DMS 273 (cell line): ENCODE data around the gene AGAP1.
A peak's percentile ranks its signal among the peaks of the same experiment; 100 is the strongest.

Experiments used
- DNase-seq: peaks from one replicate; lab custom pipeline; 2025; ENCODE audit not compliant: unreplicated experiment; lab: John Stamatoyannopoulos, UW

AGAP1 gene

GRCh38 chr2:235605312-235606003, 111.6 kb downstream of the AGAP1 start:
- peak; percentile 93 for DNase-seq

GRCh38 chr2:235606004-235606715, 112.3 kb downstream of the AGAP1 start:
- no peak for DNase-seq

GRCh38 chr2:235607546-235608199, 113.8 kb downstream of the AGAP1 start:
- no peak for DNase-seq

- no peak for DNase-seq
These were observed 114.5 kb downstream of the AGAP1 start for GRCh38 chr2:235608200-235608887.

GRCh38 chr2:235609321-235609720, 115.5 kb downstream of the AGAP1 start:
- no peak for DNase-seq

- DNase-seq: no peak
These were observed 115.9 kb downstream of the AGAP1 start for GRCh38 chr2:235609746-235610145.

GRCh38 chr2:235610696-235611257, 116.9 kb downstream of the AGAP1 start:
- DNase-seq: no peak

GRCh38 chr2:235611349-235611748, 117.5 kb downstream of the AGAP1 start:
- peak; percentile 91 for DNase-seq

GRCh38 chr2:235611756-235612155, 117.9 kb downstream of the AGAP1 start:
- peak; percentile 82 for DNase-seq

- DNase-seq: peak; percentile 64
These were observed 118.5 kb downstream of the AGAP1 start for GRCh38 chr2:235612181-235612950.

GRCh38 chr2:235613649-235614048, 119.8 kb downstream of the AGAP1 start:
- peak; percentile 70 for DNase-seq

GRCh38 chr2:235614176-235614860, 120.5 kb downstream of the AGAP1 start:
- peak; percentile 95 for DNase-seq

GRCh38 chr2:235614900-235615712, 121.3 kb downstream of the AGAP1 start:
- DNase-seq: peak; percentile 64

GRCh38 chr2:235616885-235617284, 123.0 kb downstream of the AGAP1 start:
- DNase-seq: no peak

- no peak for DNase-seq
These were observed 124.2 kb downstream of the AGAP1 start for GRCh38 chr2:235618039-235618438.

- DNase-seq: no peak
These were observed 125.7 kb downstream of the AGAP1 start for GRCh38 chr2:235619544-235619943.

GRCh38 chr2:235621736-235622135, 127.9 kb downstream of the AGAP1 start:
- DNase-seq: no peak

GRCh38 chr2:235623111-235623510, 129.3 kb downstream of the AGAP1 start:
- DNase-seq: no peak

- DNase-seq: no peak
These were observed 129.9 kb downstream of the AGAP1 start for GRCh38 chr2:235623752-235624151.
